ENCODE data around the gene UST.

- no peak for TF ChIP-seq EZH2 (IDR thresholded peaks at IDR 0.05; ENCODE audit: low read length)
- TF ChIP-seq, protein P1, sequence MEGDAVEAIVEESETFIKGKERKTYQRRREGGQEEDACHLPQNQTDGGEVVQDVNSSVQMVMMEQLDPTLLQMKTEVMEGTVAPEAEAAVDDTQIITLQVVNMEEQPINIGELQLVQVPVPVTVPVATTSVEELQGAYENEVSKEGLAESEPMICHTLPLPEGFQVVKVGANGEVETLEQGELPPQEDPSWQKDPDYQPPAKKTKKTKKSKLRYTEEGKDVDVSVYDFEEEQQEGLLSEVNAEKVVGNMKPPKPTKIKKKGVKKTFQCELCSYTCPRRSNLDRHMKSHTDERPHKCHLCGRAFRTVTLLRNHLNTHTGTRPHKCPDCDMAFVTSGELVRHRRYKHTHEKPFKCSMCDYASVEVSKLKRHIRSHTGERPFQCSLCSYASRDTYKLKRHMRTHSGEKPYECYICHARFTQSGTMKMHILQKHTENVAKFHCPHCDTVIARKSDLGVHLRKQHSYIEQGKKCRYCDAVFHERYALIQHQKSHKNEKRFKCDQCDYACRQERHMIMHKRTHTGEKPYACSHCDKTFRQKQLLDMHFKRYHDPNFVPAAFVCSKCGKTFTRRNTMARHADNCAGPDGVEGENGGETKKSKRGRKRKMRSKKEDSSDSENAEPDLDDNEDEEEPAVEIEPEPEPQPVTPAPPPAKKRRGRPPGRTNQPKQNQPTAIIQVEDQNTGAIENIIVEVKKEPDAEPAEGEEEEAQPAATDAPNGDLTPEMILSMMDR (optimal IDR thresholded peaks at IDR 0.05 in 1 of 3, IDR thresholded peaks at IDR 0.05 in 1 of 3, conservative IDR thresholded peaks at IDR 0.05 in 1 of 3; ENCODE audit: extremely low read depth in 1 of 3, insufficient read depth in 2 of 3, low read length in 3 of 3): no peak
These were observed 361.4 kb downstream of the UST start for GRCh38 chr6:149108038-149108748.
